Mucosa of descending colon (tissue), 3 donors: ENCODE results near the gene ARL2BP. TPM values are rescaled to one million over a fixed set of nuclear protein-coding genes. Genes with fewer than 3 reads are reported as not detected.

Experiments
- total RNA-seq, 3 donors: library from RNA; stranded (reverse); fragmentation: NEBNext Ultra II Directional in 2 of 3; extraction: Animal tissue kit (Norgen Biotek cat#: 25700) in 2 of 3; gene quantifications; one replicate each; pipeline versions ENCODE4 v1.2.1 to v1.2.4, GENCODE V29; 2021 to 2023
- donor health status: DM: no; HTN: no; CAD: no; lungs with moderate emphysema.
- donor health status: DM: no; HTN: no; CAD: no.
- donor health status: DM: no; HTN: yes; CAD: no.

ARL2BP gene
- total RNA-seq, 3 donors from 2014 or later, result 29.2 to 39.7 (median 35.4) TPM

Other genes starting within 250 kb of the ARL2BP start
- gene CPNE2, start 152.7 kb upstream of the ARL2BP start, total RNA-seq, result 10 to 100 TPM; 48.7 to 77.0 (median 52.5) TPM
- gene PSME3IP1, start 59.2 kb upstream of the ARL2BP start, total RNA-seq, result 100 to 1,000 TPM in 2 of 3 donors, 10 to 100 TPM in 1; 97.9 to 138 (median 114) TPM
- gene RSPRY1, start 58.9 kb upstream of the ARL2BP start, total RNA-seq, result 10 to 100 TPM; 40.6 to 44.1 (median 42.0) TPM
- gene PLLP, start 39.4 kb downstream of the ARL2BP start, total RNA-seq, result 1 to 10 TPM; 2.8 to 8.6 (median 4.3) TPM
- under 1 TPM; 0.16 to 0.51 (median 0.41) TPM for gene CCL22, start 113.5 kb downstream of the ARL2BP start, total RNA-seq
- 10 to 100 TPM in 1 of 3 donors, 1 to 10 TPM in 2; 2.6 to 10.5 (median 3.5) TPM for gene CX3CL1, start 127.2 kb downstream of the ARL2BP start, total RNA-seq
- not detected for gene CCL17, start 159.5 kb downstream of the ARL2BP start, total RNA-seq
- 10 to 100 TPM; 43.2 to 63.7 (median 53.8) TPM for gene CIAPIN1, start 202.1 kb downstream of the ARL2BP start, total RNA-seq
- gene COQ9, start 202.2 kb downstream of the ARL2BP start, total RNA-seq, result 100 to 1,000 TPM in 2 of 3 donors, 10 to 100 TPM in 1; 98.0 to 147 (median 109) TPM
- gene POLR2C, start 217.4 kb downstream of the ARL2BP start, total RNA-seq, result 10 to 100 TPM; 50.0 to 51.3 (median 51.0) TPM
- 100 to 1,000 TPM in 2 of 3 donors, 10 to 100 TPM in 1; 68.4 to 143 (median 101) TPM for gene DOK4, start 241.2 kb downstream of the ARL2BP start, total RNA-seq